ENCODE measurements around the gene PRKD2. TPM values are rescaled to one million over a fixed set of nuclear protein-coding genes. Genes with fewer than 3 reads are reported as not detected.

PRKD2 gene
- polyA plus RNA-seq, 1 donor from 2014 or later = 8.0 TPM

DNA sequence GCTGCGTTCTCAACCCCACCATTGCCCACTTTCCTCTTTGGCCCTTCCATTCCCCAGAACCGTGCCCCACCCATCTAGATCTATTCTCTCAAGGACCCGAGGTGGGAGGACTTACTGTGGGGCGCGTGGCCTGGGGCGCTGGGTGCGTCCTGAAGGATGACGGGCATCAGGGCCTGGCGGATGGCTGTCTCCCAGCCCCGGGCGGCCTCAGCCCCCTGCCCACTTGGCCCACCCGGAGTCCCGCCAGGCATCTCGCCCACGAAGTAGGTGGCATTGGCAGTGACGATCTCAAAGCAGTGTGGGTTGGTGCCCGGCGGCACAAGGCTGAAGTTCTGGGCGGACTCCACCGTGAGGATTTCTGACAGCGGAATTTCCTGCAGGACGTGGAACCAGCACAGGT is 23.2 kb downstream of the PRKD2 start:
- H3K4me3 ChIP-seq (ENCODE audit: low read length) = no peak overlapping the region
- H3F3A ChIP-seq (ENCODE audit: insufficient read depth, low read length, poor library complexity, severe bottlenecking) = no peaks in the 10 kb centered on the region
- no peak overlapping the region for H3K9ac ChIP-seq (ENCODE audit: low read length)
- H3K9me3 ChIP-seq (ENCODE audit: low read length) = no peaks in the 10 kb centered on the region
- H3K79me2 ChIP-seq (replicated peaks; ENCODE audit: insufficient read depth, low read length) = no peaks in the 10 kb centered on the region
- H4K20me1 ChIP-seq (ENCODE audit: insufficient read depth) = no peaks in the 10 kb centered on the region
- TF ChIP-seq MXI1 (conservative IDR thresholded peaks at IDR 0.05; ENCODE audit: poor library complexity, severe bottlenecking) = no peak
- no peak for TF ChIP-seq EZH2 (IDR thresholded peaks at IDR 0.05; ENCODE audit: borderline replicate concordance, insufficient read depth, low read length, poor library complexity, severe bottlenecking)
- no peak for TF ChIP-seq REST (IDR thresholded peaks at IDR 0.05; ENCODE audit: borderline replicate concordance)
- no peak for TF ChIP-seq EP300 (conservative IDR thresholded peaks at IDR 0.05; ENCODE audit: poor library complexity, severe bottlenecking)
- TF ChIP-seq TAF1 (IDR thresholded peaks at IDR 0.05; ENCODE audit: low read depth) = no peak
- TF ChIP-seq SMC3 (conservative IDR thresholded peaks at IDR 0.05; ENCODE audit: poor library complexity) = no peak
- no peak for TF ChIP-seq RAD21 (conservative IDR thresholded peaks at IDR 0.05)
- no peak for TF ChIP-seq POLR2AphosphoS5 (IDR thresholded peaks at IDR 0.05)
- no peak for TF ChIP-seq CTCF (IDR thresholded peaks at IDR 0.05; ENCODE audit: poor library complexity, severe bottlenecking)
- no peaks in the 10 kb centered on the region for H3K27me3 ChIP-seq (ENCODE audit: insufficient read depth, low read depth, low read length)
- H3K27ac ChIP-seq (ENCODE audit: low read length) = no peak overlapping the region
- H3K36me3 ChIP-seq (ENCODE audit: insufficient read depth, low read length) = peaks cover 4% of the 10 kb centered on the region
- H3K4me2 ChIP-seq (ENCODE audit: low read length) = no peak overlapping the region
- no peaks in the 10 kb centered on the region for H3K9me2 ChIP-seq (ENCODE audit: insufficient read depth, low read length)
- H2AFZ ChIP-seq (ENCODE audit: low read depth, low read length) = no peak overlapping the region

DNA sequence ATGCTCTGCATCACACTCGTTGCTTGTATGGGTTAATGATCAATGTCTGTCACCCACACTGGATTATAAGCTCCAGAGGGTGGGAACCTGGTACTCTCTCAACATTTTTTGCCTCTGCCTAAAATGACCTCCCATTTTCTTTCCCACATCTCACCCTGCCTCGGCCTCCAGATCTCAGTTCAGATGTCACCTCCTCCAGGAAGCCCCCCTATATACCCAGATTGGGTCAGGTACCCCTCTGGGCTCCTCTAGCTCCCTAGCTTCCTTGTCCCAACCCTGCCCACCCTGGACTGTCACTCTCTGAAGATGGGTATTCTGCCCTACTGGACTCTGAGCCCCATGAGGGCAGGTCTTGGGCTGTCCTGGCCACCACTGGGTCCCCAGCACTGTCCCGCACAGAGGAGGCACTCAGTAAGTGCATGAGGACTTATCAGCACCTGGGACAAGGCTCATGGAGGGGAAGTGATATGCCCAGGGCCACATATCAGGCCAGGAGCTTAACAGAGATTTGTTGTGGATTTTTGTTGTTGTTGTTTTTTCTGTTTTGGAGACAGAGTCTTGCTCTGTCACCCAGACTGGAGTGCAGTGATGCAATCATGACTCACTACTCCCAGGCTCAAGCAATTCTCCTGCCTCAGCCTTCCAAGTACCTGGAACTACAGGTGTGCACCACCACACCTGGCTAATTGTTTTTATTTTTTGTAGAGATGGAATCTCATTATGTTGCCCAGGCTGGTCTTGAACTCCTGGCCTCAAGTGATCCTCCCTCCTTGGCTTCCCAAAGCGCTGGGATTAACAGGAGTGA is 23.8 kb downstream of the PRKD2 start:
- Histone ChIP-seq H3K27ac (ENCODE audit: low read length) (no peak overlapping the region), H2AFZ (ENCODE audit: low read depth, low read length) (no peak overlapping the region), H3K27me3 (ENCODE audit: insufficient read depth, low read depth, low read length) (no peaks in the 10 kb centered on the region), H3K79me2 (replicated peaks; ENCODE audit: insufficient read depth, low read length) (no peaks in the 10 kb centered on the region), H3F3A (ENCODE audit: insufficient read depth, low read length, poor library complexity, severe bottlenecking) (no peaks in the 10 kb centered on the region), H3K4me3 (ENCODE audit: low read length) (no peak overlapping the region), H4K20me1 (ENCODE audit: insufficient read depth) (no peaks in the 10 kb centered on the region), H3K4me2 (ENCODE audit: low read length) (no peak overlapping the region), H3K9me3 (ENCODE audit: low read length) (no peaks in the 10 kb centered on the region), H3K36me3 (ENCODE audit: insufficient read depth, low read length) (peaks cover under 1% of the 10 kb centered on the region), H3K9ac (ENCODE audit: low read length) (no peak overlapping the region), H3K9me2 (ENCODE audit: insufficient read depth, low read length) (no peaks in the 10 kb centered on the region)
- no peak for TF ChIP-seq MXI1 (conservative IDR thresholded peaks at IDR 0.05; ENCODE audit: poor library complexity, severe bottlenecking)
- no peak for TF ChIP-seq POLR2AphosphoS5 (IDR thresholded peaks at IDR 0.05)
- no peak for TF ChIP-seq EZH2 (IDR thresholded peaks at IDR 0.05; ENCODE audit: borderline replicate concordance, insufficient read depth, low read length, poor library complexity, severe bottlenecking)
- TF ChIP-seq EP300 (conservative IDR thresholded peaks at IDR 0.05; ENCODE audit: poor library complexity, severe bottlenecking) = no peak
- no peak for TF ChIP-seq TAF1 (IDR thresholded peaks at IDR 0.05; ENCODE audit: low read depth)
- no peak for TF ChIP-seq CTCF (IDR thresholded peaks at IDR 0.05; ENCODE audit: poor library complexity, severe bottlenecking)
- no peak for TF ChIP-seq REST (IDR thresholded peaks at IDR 0.05; ENCODE audit: borderline replicate concordance)
- no peak for TF ChIP-seq RAD21 (conservative IDR thresholded peaks at IDR 0.05)
- TF ChIP-seq SMC3 (conservative IDR thresholded peaks at IDR 0.05; ENCODE audit: poor library complexity) = no peak
